Esophagus squamous epithelium (tissue), 5 donors: ENCODE data around the gene CDC42. TPM values are rescaled to one million over a fixed set of nuclear protein-coding genes. Genes with fewer than 3 reads are reported as not detected.

Experiments
- DNase-seq: peaks from one replicate; lab custom pipeline; 2025; lab: John Stamatoyannopoulos, UW
- H3K27ac ChIP-seq, 4 donors: fragments of 200-600 bp; sonication (generic); one replicate each; pipeline ENCODE4 v1.5.1; 2016 to 2019; ENCODE audit warnings: mild to moderate bottlenecking in 1 of 4
- H3K27me3 ChIP-seq, 4 donors: fragments of 200-600 bp; sonication (generic); 1 replicate in 3 of 4; 2 replicates in 1 of 4; pipeline versions ENCODE4 v1.5.1 to v1.6.0; 2017 to 2021; ENCODE audit warnings: antibody characterized with exemption in 1 of 4
- H3K36me3 ChIP-seq, 3 donors: fragments of 200-600 bp; sonication (generic); one replicate each; pipeline ENCODE4 v1.5.1; 2016 to 2019
- H3K4me1 ChIP-seq, 3 donors: fragments of 200-600 bp; sonication (generic); one replicate each; pipeline ENCODE4 v1.5.1; 2017 to 2019
- H3K4me3 ChIP-seq, 4 donors: fragments of 200-600 bp; sonication (generic); 1 replicate in 3 of 4; 2 replicates in 1 of 4; pipeline ENCODE4 v1.5.1; 2016 to 2019; ENCODE audit warnings: mild to moderate bottlenecking in 2 of 4, moderate library complexity in 1 of 4
- H3K9me3 ChIP-seq, 3 donors: fragments of 200-600 bp; sonication (generic); one replicate each; pipeline ENCODE4 v1.5.1; 2016 to 2019
- CTCF ChIP-seq, 6 experiments: fragments of 450-650 bp in 4 of 6; fragments of 200-600 bp in 2 of 6; sonication (generic) in 2 of 6; IDR thresholded peaks; one replicate each; pipeline ENCODE4 v1.5.1; 2016 to 2019; ENCODE audit warnings: antibody characterized with exemption in 6 of 6, mild to moderate bottlenecking in 4 of 6, moderate library complexity in 4 of 6
- POLR2A ChIP-seq, 4 donors: fragments of 450-650 bp; IDR thresholded peaks; one replicate each; pipeline ENCODE4 v1.6.1; 2017; ENCODE audit warnings: antibody characterized with exemption in 4 of 4, mild to moderate bottlenecking in 4 of 4, moderate library complexity in 3 of 4
- WGBS, 2 donors: methylation state at CpG; one replicate each; pipeline ENCODE4 v1.1.5; 2018; 5-methylcytosine and 5-hydroxymethylcytosine counted together
- intact Hi-C: fragments of 100-400 bp; cut with DNase I; formaldehyde crosslinking; loops from one replicate; pipeline ENCODE4 v1.15.0; 2022
- total RNA-seq, 4 donors: library from RNA; depleted of rRNA; stranded (reverse); fragments of >200 nt; gene quantifications; one replicate each; pipeline ENCODE4 v1.1.0, GENCODE V29; 2016
- donor health status: DM: yes; HTN: yes; CAD: no.

Gene CDC42
- total RNA-seq, 4 donors from 2014 or later = 157 to 259 (median 192) TPM

GRCh38 chr1:22018583-22019559 is 33.6 kb upstream of the CDC42 start:
- no peak overlapping the region for H3K4me3 ChIP-seq
- H3K9me3 ChIP-seq = no peaks in the 10 kb centered on the region
- peak overlapping the region in 3 of 4 donors; percentile 22 to 75 (median 35) for H3K27ac ChIP-seq
- H3K27me3 ChIP-seq = no peaks in the 10 kb centered on the region
- DNase-seq = no peak
- H3K4me1 ChIP-seq = peaks cover 0 to 20% (median 4%) of the 10 kb centered on the region in 3 donors
- H3K36me3 ChIP-seq = no peaks in the 10 kb centered on the region
- intact Hi-C loops = no loop called here
- WGBS, 2 donors = 54 to 58% methylated on average over 10 of the region's 10 CpGs
- TF ChIP-seq CTCF (IDR thresholded peaks at IDR 0.05) = peak in 3 of 6 experiments; percentile 9 to 33 (median 16)
- peak in 1 of 4 donors; percentile 7 for TF ChIP-seq POLR2A (IDR thresholded peaks at IDR 0.05)

- intact Hi-C loops = no loop called here
- Histone ChIP-seq H3K27ac (no peak overlapping the region), H3K36me3 (no peaks in the 10 kb centered on the region), H3K4me3 (no peak overlapping the region), H3K27me3 (no peaks in the 10 kb centered on the region), H3K9me3 (no peaks in the 10 kb centered on the region), H3K4me1 (peaks cover 9 to 35% (median 10%) of the 10 kb centered on the region in 3 donors)
- DNase-seq = no peak
- WGBS, 2 donors = 72 to 84% methylated on average over 2 to 6 of the region's 6 CpGs
- TF ChIP-seq CTCF (IDR thresholded peaks at IDR 0.05) (no peak), POLR2A (IDR thresholded peaks at IDR 0.05) (no peak)
Measured at GRCh38 chr1:22021061-22021460, 31.4 kb upstream of the CDC42 start.

GRCh38 chr1:22024485-22025367 is 27.8 kb upstream of the CDC42 start:
- H3K36me3 ChIP-seq = no peaks in the 10 kb centered on the region
- H3K27ac ChIP-seq = peak overlapping the region; percentile 97 to 100 (median 100)
- intact Hi-C loops = no loop called here
- H3K4me1 ChIP-seq = peaks cover 10 to 36% (median 14%) of the 10 kb centered on the region in 3 donors
- no peaks in the 10 kb centered on the region for H3K27me3 ChIP-seq
- H3K9me3 ChIP-seq = no peaks in the 10 kb centered on the region
- TF ChIP-seq CTCF (IDR thresholded peaks at IDR 0.05) (peak in 1 of 6 experiments; percentile 18), POLR2A (IDR thresholded peaks at IDR 0.05) (no peak)
- WGBS, 2 donors = 6 to 20% methylated on average over 23 to 25 of the region's 33 CpGs
- H3K4me3 ChIP-seq = peak overlapping the region; percentile 90 to 98 (median 95)
- no peak for DNase-seq

GRCh38 chr1:22025368-22026155 is 26.9 kb upstream of the CDC42 start:
- intact Hi-C loops = no loop called here
- H3K27ac ChIP-seq = peak overlapping the region; percentile 97 to 100 (median 100)
- DNase-seq = peak; percentile 42
- no peaks in the 10 kb centered on the region for H3K36me3 ChIP-seq
- H3K4me3 ChIP-seq = peak overlapping the region; percentile 90 to 98 (median 95)
- no peaks in the 10 kb centered on the region for H3K27me3 ChIP-seq
- peak in 2 of 4 donors; percentile 77 to 85 for TF ChIP-seq POLR2A (IDR thresholded peaks at IDR 0.05)
- peak in 1 of 6 experiments; percentile 7 for TF ChIP-seq CTCF (IDR thresholded peaks at IDR 0.05)
- no peaks in the 10 kb centered on the region for H3K9me3 ChIP-seq
- H3K4me1 ChIP-seq = peaks cover 10 to 35% (median 14%) of the 10 kb centered on the region in 3 donors
- WGBS, 2 donors = 0% methylated on average over 15 to 24 of the region's 42 CpGs
